GM13976 (cell line): Measurements from ENCODE around the gene LOXL1.

Source experiments
- DNase-seq: peaks from one replicate; pipeline ENCODE4 v3.0.0; 2012; ENCODE audit warnings: low spot score
- CTCF ChIP-seq: IDR thresholded peaks from 2 replicates; pipeline ENCODE4 v1.5.1; 2012; ENCODE audit warnings: borderline replicate concordance, mild to moderate bottlenecking; ENCODE audit not compliant: insufficient read depth; ENCODE audit errors: extremely low read depth, missing control alignments, control extremely low read depth
- in situ Hi-C: fragments of 300-500 bp; cut with MboI; formaldehyde crosslinking; loops from one replicate; pipeline ENCODE4 v1.12.0; 2022; ENCODE audit warnings: low sequenced_read_pairs, mixed read lengths, inconsistent platforms; ENCODE audit not compliant: unreplicated experiment

LOXL1 gene

GRCh38 chr15:73926219-73927002, at the start of gene LOXL1:
LOXL1 (plus strand) TSS chr15:73926462; CDS start chr15:73926784, 322 bp downstream.
- TF ChIP-seq CTCF = no peak
- in situ Hi-C loops = no loop called here
- no peak for DNase-seq

GRCh38 chr15:73879426-73879825, 46.8 kb upstream of the LOXL1 start:
- in situ Hi-C loops = no loop called here
- DNase-seq = no peak
- TF ChIP-seq CTCF = no peak

- in situ Hi-C loops = no loop called here
- no peak for DNase-seq
- TF ChIP-seq CTCF = no peak
These were observed 44.5 kb upstream of the LOXL1 start for GRCh38 chr15:73881579-73882320.

- DNase-seq = no peak
- no peak for TF ChIP-seq CTCF
- in situ Hi-C loops = no loop called here
These were observed 43.4 kb upstream of the LOXL1 start for GRCh38 chr15:73882761-73883419.

- in situ Hi-C loops = no loop called here
- DNase-seq = no peak
- TF ChIP-seq CTCF = no peak
These were observed 42.1 kb upstream of the LOXL1 start for GRCh38 chr15:73884159-73884558.

GRCh38 chr15:73885954-73886700, 40.1 kb upstream of the LOXL1 start:
- in situ Hi-C loops = no loop called here
- no peak for DNase-seq
- TF ChIP-seq CTCF = no peak
